ENCODE data around the gene ATP6V1E1.

DNA sequence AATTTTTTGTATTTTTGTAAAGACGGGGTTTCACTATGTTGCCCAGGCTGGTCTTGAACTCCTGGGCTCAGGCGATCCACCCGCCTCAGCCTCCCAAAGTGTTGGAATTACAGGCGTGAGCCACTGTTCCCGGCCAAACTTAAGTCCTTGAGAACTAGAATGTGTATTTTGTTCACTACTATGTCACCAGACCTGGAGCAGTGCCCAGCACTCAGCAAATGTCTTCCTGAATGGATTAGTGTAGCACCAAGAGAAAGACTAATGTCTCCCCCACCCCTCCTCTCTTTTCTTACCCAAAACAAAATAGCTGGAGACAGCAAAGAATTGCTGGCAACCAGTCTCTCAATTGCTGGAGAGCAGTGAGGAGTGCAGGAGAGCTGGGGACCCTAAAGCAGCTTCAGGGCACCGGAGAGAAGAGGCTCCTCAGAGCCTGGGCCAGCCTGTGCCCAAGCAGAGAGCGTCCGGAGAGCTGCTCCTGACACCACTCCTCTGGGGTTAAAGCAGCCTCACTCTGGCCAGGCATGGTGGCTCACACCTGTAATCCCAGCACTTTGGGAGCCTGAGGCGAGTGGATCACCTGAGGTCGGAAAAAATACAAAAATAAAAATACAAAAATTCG, 50.3 kb downstream of the ATP6V1E1 start:
- TF ChIP-seq YBX1 (IDR thresholded peaks at IDR 0.05): no peak
- TF ChIP-seq, protein P1, sequence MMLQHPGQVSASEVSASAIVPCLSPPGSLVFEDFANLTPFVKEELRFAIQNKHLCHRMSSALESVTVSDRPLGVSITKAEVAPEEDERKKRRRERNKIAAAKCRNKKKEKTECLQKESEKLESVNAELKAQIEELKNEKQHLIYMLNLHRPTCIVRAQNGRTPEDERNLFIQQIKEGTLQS (IDR thresholded peaks at IDR 0.05; ENCODE audit: borderline replicate concordance, extremely low read depth, low read depth, low read length): no peak
- TF ChIP-seq, protein P2, sequence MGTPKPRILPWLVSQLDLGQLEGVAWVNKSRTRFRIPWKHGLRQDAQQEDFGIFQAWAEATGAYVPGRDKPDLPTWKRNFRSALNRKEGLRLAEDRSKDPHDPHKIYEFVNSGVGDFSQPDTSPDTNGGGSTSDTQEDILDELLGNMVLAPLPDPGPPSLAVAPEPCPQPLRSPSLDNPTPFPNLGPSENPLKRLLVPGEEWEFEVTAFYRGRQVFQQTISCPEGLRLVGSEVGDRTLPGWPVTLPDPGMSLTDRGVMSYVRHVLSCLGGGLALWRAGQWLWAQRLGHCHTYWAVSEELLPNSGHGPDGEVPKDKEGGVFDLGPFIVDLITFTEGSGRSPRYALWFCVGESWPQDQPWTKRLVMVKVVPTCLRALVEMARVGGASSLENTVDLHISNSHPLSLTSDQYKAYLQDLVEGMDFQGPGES (IDR thresholded peaks at IDR 0.05): no peak
- TF ChIP-seq POLR2A (IDR thresholded peaks at IDR 0.05; ENCODE audit: low read depth, low read length): no peak
- TF ChIP-seq CTCF (IDR thresholded peaks at IDR 0.05 in 2 of 3, conservative IDR thresholded peaks at IDR 0.05 in 1 of 3; ENCODE audit: control insufficient read depth in 2 of 3, extremely low read depth in 1 of 3, insufficient read depth in 1 of 3, low read depth in 3 of 3, low read length in 3 of 3): no peak
- TF ChIP-seq TAF1 (IDR thresholded peaks at IDR 0.05; ENCODE audit: borderline replicate concordance, low read depth, low read length): no peak
- TF ChIP-seq LARP7 (IDR thresholded peaks at IDR 0.05): no peak
- no peak for TF ChIP-seq CEBPZ (IDR thresholded peaks at IDR 0.05; ENCODE audit: low read depth, low read length)
- TF ChIP-seq RFX5 (IDR thresholded peaks at IDR 0.05; ENCODE audit: low read depth, low read length): no peak
- no peak for TF ChIP-seq EP300 (IDR thresholded peaks at IDR 0.05; ENCODE audit: borderline replicate concordance in 1 of 2, control insufficient read depth in 1 of 2, low read depth in 2 of 2, low read length in 2 of 2)
- no peak for TF ChIP-seq MXI1 (IDR thresholded peaks at IDR 0.05; ENCODE audit: low read depth, low read length)
- no peak for TF ChIP-seq POLR2AphosphoS5 (IDR thresholded peaks at IDR 0.05; ENCODE audit: low read length)
- TF ChIP-seq, protein P3, sequence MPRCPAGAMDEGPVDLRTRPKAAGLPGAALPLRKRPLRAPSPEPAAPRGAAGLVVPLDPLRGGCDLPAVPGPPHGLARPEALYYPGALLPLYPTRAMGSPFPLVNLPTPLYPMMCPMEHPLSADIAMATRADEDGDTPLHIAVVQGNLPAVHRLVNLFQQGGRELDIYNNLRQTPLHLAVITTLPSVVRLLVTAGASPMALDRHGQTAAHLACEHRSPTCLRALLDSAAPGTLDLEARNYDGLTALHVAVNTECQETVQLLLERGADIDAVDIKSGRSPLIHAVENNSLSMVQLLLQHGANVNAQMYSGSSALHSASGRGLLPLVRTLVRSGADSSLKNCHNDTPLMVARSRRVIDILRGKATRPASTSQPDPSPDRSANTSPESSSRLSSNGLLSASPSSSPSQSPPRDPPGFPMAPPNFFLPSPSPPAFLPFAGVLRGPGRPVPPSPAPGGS (IDR thresholded peaks at IDR 0.05; ENCODE audit: borderline replicate concordance, insufficient read depth, low read depth, low read length, poor library complexity, severe bottlenecking): no peak
- no peak for TF ChIP-seq RAD21 (IDR thresholded peaks at IDR 0.05; ENCODE audit: insufficient read depth, low read depth, low read length)

All from GM12878 (cell line).